HG02623 (cell line): Measurements from ENCODE around the gene CACNA2D3.

Source experiments
- ATAC-seq: cut with Tn5 transposase; IDR thresholded peaks from one replicate; pipeline ENCODE4 v1.9.1; 2021; ENCODE audit warnings: moderate library complexity; ENCODE audit not compliant: unreplicated experiment

Gene CACNA2D3

GRCh38 chr3:54264050-54264449 is 141.7 kb downstream of the CACNA2D3 start:
- no peak for ATAC-seq

- ATAC-seq = no peak
These were observed 148.6 kb downstream of the CACNA2D3 start for GRCh38 chr3:54270816-54271526.

GRCh38 chr3:54273791-54274190 is 151.4 kb downstream of the CACNA2D3 start:
- no peak for ATAC-seq

GRCh38 chr3:54274607-54275006 is 152.3 kb downstream of the CACNA2D3 start:
- ATAC-seq = no peak

GRCh38 chr3:54279005-54279583 is 156.7 kb downstream of the CACNA2D3 start:
- no peak for ATAC-seq

GRCh38 chr3:54283470-54283869 is 161.1 kb downstream of the CACNA2D3 start:
- ATAC-seq = no peak

GRCh38 chr3:54294214-54294613 is 171.9 kb downstream of the CACNA2D3 start:
- ATAC-seq = no peak

- ATAC-seq = no peak
These were observed 174.2 kb downstream of the CACNA2D3 start for GRCh38 chr3:54296531-54296930.

GRCh38 chr3:54299169-54299935 is 177.0 kb downstream of the CACNA2D3 start:
- no peak for ATAC-seq

- ATAC-seq = no peak
These were observed 181.4 kb downstream of the CACNA2D3 start for GRCh38 chr3:54303517-54304375.

- ATAC-seq = no peak
These were observed 182.5 kb downstream of the CACNA2D3 start for GRCh38 chr3:54304877-54305276.

GRCh38 chr3:54305409-54306099 is 183.2 kb downstream of the CACNA2D3 start:
- ATAC-seq = no peak

- no peak for ATAC-seq
These were observed 185.3 kb downstream of the CACNA2D3 start for GRCh38 chr3:54307566-54308180.

GRCh38 chr3:54309601-54310000 is 187.2 kb downstream of the CACNA2D3 start:
- ATAC-seq = no peak

GRCh38 chr3:54311211-54311747 is 188.9 kb downstream of the CACNA2D3 start:
- no peak for ATAC-seq

- no peak for ATAC-seq
These were observed 190.0 kb downstream of the CACNA2D3 start for GRCh38 chr3:54312156-54312899.

- ATAC-seq = no peak
These were observed 191.1 kb downstream of the CACNA2D3 start for GRCh38 chr3:54313418-54313817.

GRCh38 chr3:54321520-54321919 is 199.2 kb downstream of the CACNA2D3 start:
- ATAC-seq = no peak

GRCh38 chr3:54322354-54322753 is 200.0 kb downstream of the CACNA2D3 start:
- no peak for ATAC-seq
